ENCODE results near the gene PLEKHG1.

Gene PLEKHG1

GRCh38 chr6:150646228-150646627 lies 46.5 kb downstream of the PLEKHG1 start:
- DNase-seq: no peak

GRCh38 chr6:150647051-150647450 lies 47.4 kb downstream of the PLEKHG1 start:
- no peak for DNase-seq

All from NCI-H1417 treated with DMSO at 0.1 percent for 48 hours (cell line).